ENCODE results near the gene PRKCD.

GRCh38 chr3:53184701-53185100, 23.7 kb downstream of the PRKCD start:
- TF ChIP-seq, protein P1, sequence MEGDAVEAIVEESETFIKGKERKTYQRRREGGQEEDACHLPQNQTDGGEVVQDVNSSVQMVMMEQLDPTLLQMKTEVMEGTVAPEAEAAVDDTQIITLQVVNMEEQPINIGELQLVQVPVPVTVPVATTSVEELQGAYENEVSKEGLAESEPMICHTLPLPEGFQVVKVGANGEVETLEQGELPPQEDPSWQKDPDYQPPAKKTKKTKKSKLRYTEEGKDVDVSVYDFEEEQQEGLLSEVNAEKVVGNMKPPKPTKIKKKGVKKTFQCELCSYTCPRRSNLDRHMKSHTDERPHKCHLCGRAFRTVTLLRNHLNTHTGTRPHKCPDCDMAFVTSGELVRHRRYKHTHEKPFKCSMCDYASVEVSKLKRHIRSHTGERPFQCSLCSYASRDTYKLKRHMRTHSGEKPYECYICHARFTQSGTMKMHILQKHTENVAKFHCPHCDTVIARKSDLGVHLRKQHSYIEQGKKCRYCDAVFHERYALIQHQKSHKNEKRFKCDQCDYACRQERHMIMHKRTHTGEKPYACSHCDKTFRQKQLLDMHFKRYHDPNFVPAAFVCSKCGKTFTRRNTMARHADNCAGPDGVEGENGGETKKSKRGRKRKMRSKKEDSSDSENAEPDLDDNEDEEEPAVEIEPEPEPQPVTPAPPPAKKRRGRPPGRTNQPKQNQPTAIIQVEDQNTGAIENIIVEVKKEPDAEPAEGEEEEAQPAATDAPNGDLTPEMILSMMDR (IDR thresholded peaks at IDR 0.05): no peak
- no peak for TF ChIP-seq ZFX (IDR thresholded peaks at IDR 0.05; ENCODE audit: borderline replicate concordance)
